ENCODE results near the gene AUH.

The AUH gene

GRCh38 chr9:91193087-91193657, 168.5 kb downstream of the AUH start:
- in situ Hi-C loops (cut with HindIII; ENCODE audit: low sequenced_read_pairs) = no loop called here

GRCh38 chr9:91192381-91193086, 169.2 kb downstream of the AUH start:
- in situ Hi-C loops (cut with HindIII; ENCODE audit: low sequenced_read_pairs) = no loop called here

GRCh38 chr9:91191411-91192380, 170.0 kb downstream of the AUH start:
- in situ Hi-C loops (cut with HindIII; ENCODE audit: low sequenced_read_pairs) = no loop called here

- in situ Hi-C loops (cut with HindIII; ENCODE audit: low sequenced_read_pairs) = no loop called here
Observed at GRCh38 chr9:91190062-91190461, 171.7 kb downstream of the AUH start.

- in situ Hi-C loops (cut with HindIII; ENCODE audit: low sequenced_read_pairs) = no loop called here
Observed at GRCh38 chr9:91188719-91189590, 172.8 kb downstream of the AUH start.

GRCh38 chr9:91187965-91188344, 173.8 kb downstream of the AUH start:
- in situ Hi-C loops (cut with HindIII; ENCODE audit: low sequenced_read_pairs) = no loop called here

- in situ Hi-C loops (cut with HindIII; ENCODE audit: low sequenced_read_pairs) = no loop called here
Observed at GRCh38 chr9:91187311-91187964, 174.3 kb downstream of the AUH start.

GRCh38 chr9:91186632-91187108, 175.0 kb downstream of the AUH start:
- in situ Hi-C loops (cut with HindIII; ENCODE audit: low sequenced_read_pairs) = no loop called here

- in situ Hi-C loops (cut with HindIII; ENCODE audit: low sequenced_read_pairs) = no loop called here
Observed at GRCh38 chr9:91185193-91185886, 176.4 kb downstream of the AUH start.

- in situ Hi-C loops (cut with HindIII; ENCODE audit: low sequenced_read_pairs) = no loop called here
Observed at GRCh38 chr9:91182429-91183225, 179.1 kb downstream of the AUH start.

- in situ Hi-C loops (cut with HindIII; ENCODE audit: low sequenced_read_pairs) = no loop called here
Observed at GRCh38 chr9:91181541-91181940, 180.2 kb downstream of the AUH start.

- in situ Hi-C loops (cut with HindIII; ENCODE audit: low sequenced_read_pairs) = no loop called here
Observed at GRCh38 chr9:91180930-91181268, 180.8 kb downstream of the AUH start.

- in situ Hi-C loops (cut with HindIII; ENCODE audit: low sequenced_read_pairs) = no loop called here
Observed at GRCh38 chr9:91180240-91180929, 181.3 kb downstream of the AUH start.

- in situ Hi-C loops (cut with HindIII; ENCODE audit: low sequenced_read_pairs) = no loop called here
Observed at GRCh38 chr9:91179237-91180138, 182.2 kb downstream of the AUH start.

GRCh38 chr9:91178281-91179236, 183.2 kb downstream of the AUH start:
- in situ Hi-C loops (cut with HindIII; ENCODE audit: low sequenced_read_pairs) = no loop called here

- in situ Hi-C loops (cut with HindIII; ENCODE audit: low sequenced_read_pairs) = no loop called here
Observed at GRCh38 chr9:91177661-91178280, 183.9 kb downstream of the AUH start.

Measured in endothelial cell of hepatic sinusoid (primary cell).